Fibroblast of the aortic adventitia (primary cell): ENCODE measurements around the gene PFKFB2. TPM values are rescaled to one million over a fixed set of nuclear protein-coding genes. Genes with fewer than 3 reads are reported as not detected.

ENCODE experiments used
- DNase-seq: peaks from one replicate; pipeline ENCODE4 v3.0.0-alpha.2; 2010; ENCODE audit warnings: low read depth
- H3K4me3 ChIP-seq: 2 replicates; pipeline ENCODE4 v1.5.1; 2011; ENCODE audit warnings: low read depth, mild to moderate bottlenecking, control low read depth, low read length, moderate library complexity
- CTCF ChIP-seq: IDR thresholded peaks from 2 replicates; pipeline ENCODE4 v1.5.1; 2011; ENCODE audit warnings: mild to moderate bottlenecking, low read length, control low read depth, inconsistent platforms; ENCODE audit not compliant: insufficient read depth
- total RNA-seq: library from RNA; depleted of rRNA; stranded (reverse); fragments of >200 nt; gene quantifications from 2 replicates; pipeline ENCODE4 v1.2.3, GENCODE V29; 2012; ENCODE audit warnings: low replicate concordance

The PFKFB2 gene
- total RNA-seq, 1 donor = 6.9 TPM

- no peak overlapping the region for H3K4me3 ChIP-seq
- DNase-seq = no peak
- no peak for TF ChIP-seq CTCF
These were observed 48.6 kb downstream of the PFKFB2 start for GRCh38 chr1:207101720-207102119.

- TF ChIP-seq CTCF = no peak
- H3K4me3 ChIP-seq = no peak overlapping the region
- no peak for DNase-seq
These were observed 49.1 kb downstream of the PFKFB2 start for GRCh38 chr1:207102146-207102545.

GRCh38 chr1:207102659-207103058, 49.6 kb downstream of the PFKFB2 start:
- no peak for DNase-seq
- H3K4me3 ChIP-seq = no peak overlapping the region
- TF ChIP-seq CTCF = no peak

GRCh38 chr1:207103892-207104373, 50.9 kb downstream of the PFKFB2 start, which contains the start of gene C4BPA:
C4BPA (plus strand) TSS chr1:207104233; CDS start chr1:207113026, 8,793 bp downstream.
- no peak for DNase-seq
- no peak for TF ChIP-seq CTCF
- no peak within 1 kb of the TSS for H3K4me3 ChIP-seq

- DNase-seq = no peak
- H3K4me3 ChIP-seq = no peak overlapping the region
- TF ChIP-seq CTCF = no peak
These were observed 55.9 kb downstream of the PFKFB2 start for GRCh38 chr1:207109004-207109403.

GRCh38 chr1:207112616-207113296, 59.7 kb downstream of the PFKFB2 start:
- DNase-seq = no peak
- TF ChIP-seq CTCF = no peak
- no peak overlapping the region for H3K4me3 ChIP-seq
